Endothelial cell of umbilical vein (primary cell): ENCODE data around the gene RABL3. TPM values are rescaled to one million over a fixed set of nuclear protein-coding genes. Genes with fewer than 3 reads are reported as not detected.
A peak's percentile ranks its signal among the peaks of the same experiment; 100 is the strongest.

Experiments used
- BruUV-seq: library from RNA; stranded (reverse); fragments of 400-500 nt; replicated peaks from 2 replicates; lab custom pipeline; 2021; lab: Mats Ljungman, UMichigan
- CTCF ChIA-PET: fragments of 300-600, 350-600 bp; sonication (Branson Sonifier 250); formaldehyde crosslinking; loops from one replicate; lab custom pipeline; 2021; ENCODE audit warnings: antibody characterized with exemption, inconsistent platforms; lab: Charles Lee
- POLR2A ChIA-PET: fragments of 300-600, 350-600 bp; sonication (Branson Sonifier 250); formaldehyde crosslinking; loops from one replicate; lab custom pipeline; 2021; ENCODE audit warnings: antibody characterized with exemption, inconsistent platforms; lab: Charles Lee
- DNase-seq: peaks from one replicate; pipeline ENCODE4 v3.0.0-alpha.2; 2011; ENCODE audit warnings: low read depth, low spot score
- FAIRE-seq: peaks from 2 replicates; lab custom pipeline; 2011; peaks lifted over from hg19 to GRCh38; lab: Jason Lieb, UNC
- H2AFZ ChIP-seq: 2 replicates; pipeline ENCODE4 v1.6.0; 2012; ENCODE audit warnings: low read depth, low read length, control low read depth, inconsistent platforms
- H3K27ac ChIP-seq: 2 replicates; pipeline ENCODE4 v1.5.1; 2011; ENCODE audit warnings: low read depth, mild to moderate bottlenecking, control low read depth, low read length, moderate library complexity; ENCODE audit not compliant: insufficient read depth
- H3K27me3 ChIP-seq, 2 experiments: 2 replicates each; pipeline versions ENCODE4 v1.6.0 to v1.6.1; 2011; ENCODE audit warnings: low read length in 2 of 2, mixed read lengths in 1 of 2; ENCODE audit not compliant: control insufficient read depth in 2 of 2, insufficient read depth in 2 of 2
- H3K36me3 ChIP-seq, 2 experiments: 2 replicates in 1 of 2; 3 replicates in 1 of 2; pipeline ENCODE4 v1.5.1; 2011; ENCODE audit warnings: low read length in 2 of 2, mild to moderate bottlenecking in 1 of 2, moderate library complexity in 1 of 2; ENCODE audit not compliant: control insufficient read depth in 2 of 2, insufficient read depth in 2 of 2; ENCODE audit errors: extremely low read depth in 1 of 2
- H3K4me1 ChIP-seq: 3 replicates; pipeline ENCODE4 v1.5.1; 2011; ENCODE audit warnings: mild to moderate bottlenecking, low read length; ENCODE audit not compliant: control insufficient read depth, insufficient read depth; ENCODE audit errors: extremely low read depth
- H3K4me2 ChIP-seq: 2 replicates; pipeline ENCODE4 v1.6.1; 2011; ENCODE audit warnings: low read length, control low read depth, mixed read lengths; ENCODE audit not compliant: insufficient read depth
- H3K4me3 ChIP-seq, 3 experiments: fragments of 200-600 bp in 1 of 3; sonication (generic), shearing (Covaris generic) in 1 of 3; replicated peaks in 1 of 3; 2 replicates each; pipeline ENCODE4 v1.5.1; 2011 to 2016; ENCODE audit warnings: control low read depth in 3 of 3, low read length in 3 of 3, mild to moderate bottlenecking in 2 of 3, inconsistent platforms in 1 of 3, low read depth in 1 of 3, moderate library complexity in 1 of 3; ENCODE audit not compliant: insufficient read depth in 1 of 3
- H3K79me2 ChIP-seq: 2 replicates; pipeline ENCODE4 v1.6.0; 2012; ENCODE audit warnings: low read length, inconsistent platforms; ENCODE audit not compliant: control insufficient read depth, insufficient read depth
- H3K9ac ChIP-seq: replicated peaks from 2 replicates; pipeline ENCODE3; 2011; ENCODE audit warnings: low read length, control low read depth; ENCODE audit not compliant: insufficient read depth; ENCODE audit errors: extremely low read depth
- H3K9me1 ChIP-seq: replicated peaks from 3 replicates; pipeline ENCODE4 v1.6.0; 2011; ENCODE audit warnings: mild to moderate bottlenecking, low read length; ENCODE audit not compliant: control insufficient read depth, insufficient read depth; ENCODE audit errors: extremely low read depth
- H3K9me3 ChIP-seq: replicated peaks from 2 replicates; pipeline ENCODE4 v1.5.1; 2012; ENCODE audit warnings: low read length, inconsistent platforms; ENCODE audit not compliant: control insufficient read depth, insufficient read depth
- H4K20me1 ChIP-seq: replicated peaks from 2 replicates; pipeline ENCODE3; 2011; ENCODE audit warnings: mild to moderate bottlenecking, low read length; ENCODE audit not compliant: control insufficient read depth, insufficient read depth; ENCODE audit errors: extremely low read depth
- EZH2 ChIP-seq: IDR thresholded peaks from 2 replicates; pipeline ENCODE4 v1.6.1; 2012; ENCODE audit warnings: borderline replicate concordance, low read depth, mild to moderate bottlenecking, moderate library complexity, low read length, inconsistent platforms; ENCODE audit not compliant: severe bottlenecking
- FOS ChIP-seq: IDR thresholded peaks from 2 replicates; pipeline ENCODE4 v1.6.1; 2011; ENCODE audit warnings: mild to moderate bottlenecking, low read length, moderate library complexity, borderline replicate concordance; ENCODE audit not compliant: insufficient read depth
- GATA2 ChIP-seq: IDR thresholded peaks from 2 replicates; pipeline ENCODE4 v1.7.0; 2011; ENCODE audit warnings: low read depth, mild to moderate bottlenecking, moderate library complexity, mixed read lengths, low read length; ENCODE audit not compliant: insufficient read length, insufficient read depth
- JUN ChIP-seq: IDR thresholded peaks from 2 replicates; pipeline ENCODE4 v1.6.1; 2011; ENCODE audit warnings: borderline replicate concordance, low read depth; ENCODE audit not compliant: insufficient read length, insufficient read depth
- MYC ChIP-seq: IDR thresholded peaks from one replicate; pipeline ENCODE4 v1.6.1; 2011; ENCODE audit warnings: mild to moderate bottlenecking, low read depth, low read length
- POLR2A ChIP-seq: IDR thresholded peaks from 2 replicates; pipeline ENCODE4 v1.6.1; 2012; ENCODE audit warnings: low read depth, mild to moderate bottlenecking, control low read depth, low read length
- POLR2AphosphoS5 ChIP-seq: IDR thresholded peaks from 2 replicates; pipeline ENCODE4 v1.6.1; 2012; ENCODE audit warnings: low read depth, mild to moderate bottlenecking, control low read depth, low read length, moderate library complexity; ENCODE audit not compliant: insufficient read depth
- dilution Hi-C: fragments of 300-500 bp; cut with MboI; formaldehyde crosslinking; loops from one replicate; pipeline ENCODE4 v1.15.0; 2019; ENCODE audit warnings: low sequenced_read_pairs; ENCODE audit not compliant: extremely low pct_ligation_motif_present
- intact Hi-C: fragments of 100-400 bp; cut with micrococcal nuclease; formaldehyde crosslinking; loops from one replicate; pipeline ENCODE4 v1.10.0; 2022
- polyA plus RNA-seq, 4 experiments: library from polyadenylated mRNA; depleted of rRNA in 3 of 4; stranded (reverse) in 3 of 4; unstranded in 1 of 4; fragments of >200 nt; gene quantifications; 2 replicates each; pipeline versions ENCODE4 v1.2.1 to v1.2.3, GENCODE V29; 2011 to 2012; ENCODE audit warnings: missing spikeins in 1 of 4
- total RNA-seq: library from RNA; stranded (reverse); gene quantifications from 2 replicates; pipeline ENCODE4 v1.2.3, GENCODE V29; 2021
- TF ChIP-seq, protein P1 (sequence below), 2 donors: IDR thresholded peaks; 1 replicate in 1 of 2; 2 replicates in 1 of 2; pipeline ENCODE4 v1.5.1; 2011; ENCODE audit warnings: low read length in 2 of 2, mild to moderate bottlenecking in 2 of 2, moderate library complexity in 2 of 2, control low read depth in 1 of 2, inconsistent platforms in 1 of 2, low read depth in 1 of 2; ENCODE audit not compliant: insufficient read depth in 1 of 2; ENCODE audit errors: extremely low read depth in 1 of 2
- TF ChIP-seq, protein P2 (sequence below): IDR thresholded peaks from 2 replicates; pipeline ENCODE4 v1.6.1; 2011; ENCODE audit not compliant: insufficient read depth, insufficient read length

Gene RABL3
- total and polyA plus RNA-seq, 2 donors (not counting 3 experiments of a cell fraction or from before 2014, with no cell fraction given) = 4.3 to 24.9 TPM

DNA sequence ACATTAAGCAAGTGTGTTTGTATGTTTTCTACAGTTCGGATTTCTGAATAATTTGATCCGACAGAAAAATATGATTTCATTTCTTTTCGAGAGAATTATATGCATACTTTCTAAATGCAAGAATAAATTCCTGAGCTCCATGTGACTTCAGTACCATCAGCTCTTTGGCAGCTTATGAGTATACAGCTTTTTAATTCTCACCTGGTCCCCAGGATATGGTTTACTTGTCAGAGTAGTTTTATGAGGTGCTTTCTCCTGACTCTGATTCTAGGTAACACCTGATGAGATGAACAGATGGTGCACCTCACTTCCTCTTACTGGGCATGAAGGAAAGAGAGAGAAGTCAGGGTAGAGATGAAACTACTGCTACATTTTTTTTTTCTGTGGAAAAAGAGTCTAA lies 63.3 kb downstream of the RABL3 start:
- H2AFZ ChIP-seq = peak overlapping the region; percentile 80
- POLR2A ChIA-PET = interaction anchor here (0.6 to 1.7 kb wide), 6 partner anchors 15 to 439 kb away, joined by 3 to 7 read pairs (median 4); partner anchors contain the start of genes GTF2E1, NDUFB4 and RABL3
- peak overlapping the region in 1 of 3 experiments; percentile 36 for H3K4me3 ChIP-seq
- intact Hi-C loops = loop anchor here (1.0 to 10.0 kb wide), 7 partner anchors 14 to 616 kb away; partner anchors contain the start of genes GTF2E1, NDUFB4 and RABL3
- FAIRE-seq (peak; percentile 12), DNase-seq (no peak)
- no peaks in the 10 kb centered on the region for H3K27me3 ChIP-seq
- no peaks in the 10 kb centered on the region for H3K36me3 ChIP-seq
- H4K20me1 ChIP-seq = no peaks in the 10 kb centered on the region
- no peaks in the 10 kb centered on the region for H3K79me2 ChIP-seq
- no peaks in the 10 kb centered on the region for H3K9me3 ChIP-seq
- TF ChIP-seq POLR2A = no peak
- TF ChIP-seq, protein P1, sequence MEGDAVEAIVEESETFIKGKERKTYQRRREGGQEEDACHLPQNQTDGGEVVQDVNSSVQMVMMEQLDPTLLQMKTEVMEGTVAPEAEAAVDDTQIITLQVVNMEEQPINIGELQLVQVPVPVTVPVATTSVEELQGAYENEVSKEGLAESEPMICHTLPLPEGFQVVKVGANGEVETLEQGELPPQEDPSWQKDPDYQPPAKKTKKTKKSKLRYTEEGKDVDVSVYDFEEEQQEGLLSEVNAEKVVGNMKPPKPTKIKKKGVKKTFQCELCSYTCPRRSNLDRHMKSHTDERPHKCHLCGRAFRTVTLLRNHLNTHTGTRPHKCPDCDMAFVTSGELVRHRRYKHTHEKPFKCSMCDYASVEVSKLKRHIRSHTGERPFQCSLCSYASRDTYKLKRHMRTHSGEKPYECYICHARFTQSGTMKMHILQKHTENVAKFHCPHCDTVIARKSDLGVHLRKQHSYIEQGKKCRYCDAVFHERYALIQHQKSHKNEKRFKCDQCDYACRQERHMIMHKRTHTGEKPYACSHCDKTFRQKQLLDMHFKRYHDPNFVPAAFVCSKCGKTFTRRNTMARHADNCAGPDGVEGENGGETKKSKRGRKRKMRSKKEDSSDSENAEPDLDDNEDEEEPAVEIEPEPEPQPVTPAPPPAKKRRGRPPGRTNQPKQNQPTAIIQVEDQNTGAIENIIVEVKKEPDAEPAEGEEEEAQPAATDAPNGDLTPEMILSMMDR (IDR thresholded peaks at IDR 0.05; ENCODE audit: extremely low read depth in 1 of 2, insufficient read depth in 1 of 2, low read depth in 1 of 2, low read length in 2 of 2) = no peak
- peak overlapping the region; percentile 82 for H3K4me2 ChIP-seq
- peaks cover 21% of the 10 kb centered on the region for H3K4me1 ChIP-seq
- dilution Hi-C loops = no loop called here
- BruUV-seq = no TSS peak
- CTCF ChIA-PET = interaction anchor here (0.8 to 2.3 kb wide), 14 partner anchors 9 to 262 kb away, joined by 3 to 23 read pairs (median 5); partner anchors contain the start of genes GTF2E1, NDUFB4 and RABL3
- peak overlapping the region; percentile 30 for H3K9ac ChIP-seq
- peak overlapping the region; percentile 63 for H3K27ac ChIP-seq
- H3K9me1 ChIP-seq = no peaks in the 10 kb centered on the region

DNA sequence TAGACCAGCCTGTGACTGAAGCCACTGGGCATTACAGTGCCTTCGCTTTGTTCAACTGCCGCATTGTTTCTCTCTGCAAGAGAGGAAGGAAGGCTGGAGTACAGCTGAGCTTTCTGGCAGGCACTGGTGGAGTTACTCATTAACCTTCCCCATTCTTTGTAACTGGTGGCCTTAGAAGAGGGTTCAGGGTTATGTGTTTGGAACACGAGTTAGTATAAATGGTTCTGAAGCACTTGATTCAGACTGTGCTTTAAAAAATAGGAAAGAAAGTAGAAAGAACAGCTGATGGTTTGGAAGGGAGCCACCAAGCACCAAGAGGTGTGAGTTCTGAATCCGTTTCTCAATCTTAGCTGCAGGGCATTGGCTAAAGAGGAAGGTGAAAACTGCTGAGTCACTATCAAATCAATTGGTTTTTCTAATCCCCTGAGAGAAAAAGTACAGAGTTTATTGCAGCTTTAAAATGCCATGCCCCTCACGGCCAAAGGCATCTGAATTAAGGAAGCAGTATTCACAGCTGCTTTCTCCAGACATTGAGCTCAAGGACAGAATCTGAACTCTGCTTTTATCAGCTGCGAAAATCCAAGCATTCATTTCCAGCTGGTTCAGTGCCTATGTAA lies 63.9 kb downstream of the RABL3 start:
- ChIA-PET CTCF (interaction anchor here (0.6 to 2.3 kb wide), 17 partner anchors 10 to 261 kb away, joined by 3 to 23 read pairs (median 5); partner anchors contain the start of genes GTF2E1, NDUFB4 and RABL3), POLR2A (interaction anchor here (0.6 to 1.7 kb wide), 6 partner anchors 15 to 439 kb away, joined by 3 to 7 read pairs (median 4); partner anchors contain the start of genes GTF2E1, NDUFB4 and RABL3)
- peaks cover 21% of the 10 kb centered on the region for H3K4me1 ChIP-seq
- intact Hi-C loops (loop anchor here (1.0 to 10.0 kb wide), 7 partner anchors 15 to 616 kb away; partner anchors contain the start of genes GTF2E1, NDUFB4 and RABL3), dilution Hi-C loops (no loop called here)
- H3K27me3 ChIP-seq = no peaks in the 10 kb centered on the region
- TF ChIP-seq, protein P2, sequence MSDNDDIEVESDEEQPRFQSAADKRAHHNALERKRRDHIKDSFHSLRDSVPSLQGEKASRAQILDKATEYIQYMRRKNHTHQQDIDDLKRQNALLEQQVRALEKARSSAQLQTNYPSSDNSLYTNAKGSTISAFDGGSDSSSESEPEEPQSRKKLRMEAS = no peak
- TF ChIP-seq MYC = no peak
- TF ChIP-seq GATA2 = no peak
- peak; percentile 42 for TF ChIP-seq FOS
- TF ChIP-seq JUN = peak; percentile 32
- peak; percentile 61 for TF ChIP-seq POLR2AphosphoS5
- no peak for TF ChIP-seq EZH2
- peak; percentile 60 for TF ChIP-seq POLR2A
- TF ChIP-seq, protein P1 (IDR thresholded peaks at IDR 0.05; ENCODE audit: extremely low read depth in 1 of 2, insufficient read depth in 1 of 2, low read depth in 1 of 2, low read length in 2 of 2) = no peak
- no peaks in the 10 kb centered on the region for H3K9me1 ChIP-seq
- H3K9ac ChIP-seq = peak overlapping the region; percentile 30
- H3K4me2 ChIP-seq = peak overlapping the region; percentile 82
- peak; percentile 85 for FAIRE-seq
- H3K9me3 ChIP-seq = no peaks in the 10 kb centered on the region
- peak; percentile 95 for DNase-seq
- H3K79me2 ChIP-seq = no peaks in the 10 kb centered on the region
- H2AFZ ChIP-seq = peak overlapping the region; percentile 80
- H4K20me1 ChIP-seq = no peaks in the 10 kb centered on the region
- BruUV-seq = TSS peak; percentile 91
- H3K36me3 ChIP-seq = no peaks in the 10 kb centered on the region
- peak overlapping the region in 1 of 3 experiments; percentile 36 for H3K4me3 ChIP-seq
- H3K27ac ChIP-seq = peak overlapping the region; percentile 63
